Measurements from ENCODE around the gene GALNT5. TPM values are rescaled to one million over a fixed set of nuclear protein-coding genes. Genes with fewer than 3 reads are reported as not detected.
"Not testable (repeated sequence)": the region's sequence is repeated elsewhere in the genome, so short reads cannot be mapped to it uniquely, and the experiment has no call there.

The GALNT5 gene
- total RNA-seq, 1 donor from 2014 or later, result 2.2 TPM

GRCh38 chr2:157221394-157221988, 36.0 kb upstream of the GALNT5 start:
- no peak overlapping the region for H3K4me3 Mint-ChIP-seq (ENCODE audit: unreplicated experiment)
- H3K9me3 ChIP-seq (ENCODE audit: insufficient read depth, low read depth, low read length), result no peaks in the 10 kb centered on the region
- no peaks in the 10 kb centered on the region for H3K4me1 Mint-ChIP-seq (ENCODE audit: low read depth, unreplicated experiment)
- H2AFZ ChIP-seq (ENCODE audit: low read depth, low read length), result no peak overlapping the region
- H3K36me3 Mint-ChIP-seq (ENCODE audit: low read depth, unreplicated experiment), result no peaks in the 10 kb centered on the region
- no peak overlapping the region for H3K4me3 ChIP-seq (ENCODE audit: insufficient read depth, low read depth, low read length)
- FAIRE-seq, result no peak
- H3K4me1 ChIP-seq (ENCODE audit: insufficient read depth, low read length), result no peaks in the 10 kb centered on the region
- H3K9me3 Mint-ChIP-seq (ENCODE audit: unreplicated experiment), result no peaks in the 10 kb centered on the region
- H3K27ac ChIP-seq (ENCODE audit: low read depth, low read length), result no peak overlapping the region
- no peaks in the 10 kb centered on the region for H3K79me2 ChIP-seq (ENCODE audit: insufficient read depth, low read length)
- H3K27ac Mint-ChIP-seq (ENCODE audit: unreplicated experiment), result no peak overlapping the region
- DNase-seq (ENCODE audit: low read depth), result no peak
- H3K4me2 ChIP-seq (ENCODE audit: low read length), result no peak overlapping the region
- H3K27me3 Mint-ChIP-seq (ENCODE audit: low read depth, unreplicated experiment), result no peaks in the 10 kb centered on the region
- no peak overlapping the region for H3K9ac ChIP-seq (ENCODE audit: low read length)
- no peaks in the 10 kb centered on the region for H3K36me3 ChIP-seq (ENCODE audit: insufficient read depth, low read length)
- H3K27me3 ChIP-seq (ENCODE audit: insufficient read depth, low read length), result no peaks in the 10 kb centered on the region
- H4K20me1 ChIP-seq (ENCODE audit: insufficient read depth, low read length), result no peaks in the 10 kb centered on the region
- TF ChIP-seq CTCF (IDR thresholded peaks at IDR 0.05; ENCODE audit: insufficient read depth, low read depth, low read length), result no peak
- TF ChIP-seq EZH2 (IDR thresholded peaks at IDR 0.05; ENCODE audit: insufficient read depth, low read length), result no peak

- Histone ChIP-seq H3K9me3 (ENCODE audit: insufficient read depth, low read depth, low read length) (no peaks in the 10 kb centered on the region), H3K4me2 (ENCODE audit: low read length) (no peak overlapping the region), H3K79me2 (ENCODE audit: insufficient read depth, low read length) (no peaks in the 10 kb centered on the region), H3K27me3 (ENCODE audit: insufficient read depth, low read length) (no peaks in the 10 kb centered on the region), H3K4me1 (ENCODE audit: insufficient read depth, low read length) (no peaks in the 10 kb centered on the region), H3K27ac (ENCODE audit: low read depth, low read length) (no peak overlapping the region), H2AFZ (ENCODE audit: low read depth, low read length) (no peak overlapping the region), H4K20me1 (ENCODE audit: insufficient read depth, low read length) (no peaks in the 10 kb centered on the region), H3K36me3 (ENCODE audit: insufficient read depth, low read length) (no peaks in the 10 kb centered on the region), H3K9ac (ENCODE audit: low read length) (no peak overlapping the region), H3K4me3 (ENCODE audit: insufficient read depth, low read depth, low read length) (no peak overlapping the region)
- Mint-ChIP-seq H3K9me3 (ENCODE audit: unreplicated experiment) (no peaks in the 10 kb centered on the region), H3K27me3 (ENCODE audit: low read depth, unreplicated experiment) (no peaks in the 10 kb centered on the region), H3K4me3 (ENCODE audit: unreplicated experiment) (no peak overlapping the region), H3K36me3 (ENCODE audit: low read depth, unreplicated experiment) (no peaks in the 10 kb centered on the region), H3K4me1 (ENCODE audit: low read depth, unreplicated experiment) (no peaks in the 10 kb centered on the region), H3K27ac (ENCODE audit: unreplicated experiment) (no peak overlapping the region)
- FAIRE-seq (no peak), DNase-seq (ENCODE audit: low read depth) (no peak)
- TF ChIP-seq EZH2 (IDR thresholded peaks at IDR 0.05; ENCODE audit: insufficient read depth, low read length), result no peak
- TF ChIP-seq CTCF (IDR thresholded peaks at IDR 0.05; ENCODE audit: insufficient read depth, low read depth, low read length), result no peak
Observed at GRCh38 chr2:157223624-157224205, 33.8 kb upstream of the GALNT5 start.

GRCh38 chr2:157224448-157224847, 33.1 kb upstream of the GALNT5 start:
- not testable (repeated sequence) for FAIRE-seq

More at GRCh38 chr2:157224448-157224847, 33.1 kb upstream of the GALNT5 start:
- not testable (repeated sequence) for H2AFZ ChIP-seq (ENCODE audit: low read depth, low read length); DNase-seq (ENCODE audit: low read depth); H3K36me3 ChIP-seq (ENCODE audit: insufficient read depth, low read length); H3K27ac ChIP-seq (ENCODE audit: low read depth, low read length); H4K20me1 ChIP-seq (ENCODE audit: insufficient read depth, low read length); H3K27me3 ChIP-seq (ENCODE audit: insufficient read depth, low read length); H3K79me2 ChIP-seq (ENCODE audit: insufficient read depth, low read length); H3K27me3 Mint-ChIP-seq (ENCODE audit: low read depth, unreplicated experiment); H3K9me3 Mint-ChIP-seq (ENCODE audit: unreplicated experiment); H3K4me1 ChIP-seq (ENCODE audit: insufficient read depth, low read length); H3K4me1 Mint-ChIP-seq (ENCODE audit: low read depth, unreplicated experiment); H3K36me3 Mint-ChIP-seq (ENCODE audit: low read depth, unreplicated experiment); H3K9ac ChIP-seq (ENCODE audit: low read length); H3K4me3 ChIP-seq (ENCODE audit: insufficient read depth, low read depth, low read length); H3K27ac Mint-ChIP-seq (ENCODE audit: unreplicated experiment); H3K4me2 ChIP-seq (ENCODE audit: low read length); H3K9me3 ChIP-seq (ENCODE audit: insufficient read depth, low read depth, low read length); H3K4me3 Mint-ChIP-seq (ENCODE audit: unreplicated experiment)
